Measurements from ENCODE around the gene PDGFA. TPM values are rescaled to one million over a fixed set of nuclear protein-coding genes. Genes with fewer than 3 reads are reported as not detected.
A peak's percentile ranks its signal among the peaks of the same experiment; 100 is the strongest.
"Not testable (repeated sequence)": the region's sequence is repeated elsewhere in the genome, so short reads cannot be mapped to it uniquely, and the experiment has no call there.

PDGFA gene
- total RNA-seq, 1 donor from 2014 or later, result 94.8 TPM

DNA sequence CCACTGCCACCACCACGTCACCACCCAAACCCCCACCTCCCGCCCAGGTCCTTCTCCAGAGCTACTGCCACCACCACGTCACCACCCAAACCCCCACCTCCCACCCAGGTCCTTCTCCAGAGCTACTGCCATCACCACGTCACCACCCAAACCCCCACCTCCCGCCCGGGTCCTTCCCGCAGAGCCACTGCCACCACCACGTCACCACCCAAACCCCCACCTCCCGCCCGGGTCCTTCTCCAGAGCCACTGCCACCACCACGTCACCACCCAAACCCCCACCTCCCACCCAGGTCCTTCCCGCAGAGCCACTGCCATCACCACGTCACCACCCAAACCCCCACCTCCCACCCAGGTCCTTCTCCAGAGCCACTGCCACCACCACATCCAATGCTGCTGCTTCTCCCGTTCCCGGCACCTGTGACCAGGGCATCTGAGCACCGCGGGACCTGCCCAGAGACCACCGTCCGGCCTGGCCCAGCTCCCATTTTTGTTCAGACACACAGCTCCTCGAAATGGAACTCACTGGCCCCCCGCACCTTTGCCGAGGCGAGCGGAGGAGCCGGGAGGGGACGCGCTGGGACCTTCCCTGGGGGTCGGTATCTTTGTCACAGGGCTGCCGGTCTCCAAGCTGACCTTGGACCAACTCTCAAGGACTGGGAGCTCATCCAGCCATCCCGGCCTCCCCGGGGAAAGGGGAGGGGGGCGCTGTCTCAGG lies 32.7 kb upstream of the PDGFA start:
- DNase-seq (ENCODE audit: low read depth in 2 of 2), result not testable (repeated sequence)

DNA sequence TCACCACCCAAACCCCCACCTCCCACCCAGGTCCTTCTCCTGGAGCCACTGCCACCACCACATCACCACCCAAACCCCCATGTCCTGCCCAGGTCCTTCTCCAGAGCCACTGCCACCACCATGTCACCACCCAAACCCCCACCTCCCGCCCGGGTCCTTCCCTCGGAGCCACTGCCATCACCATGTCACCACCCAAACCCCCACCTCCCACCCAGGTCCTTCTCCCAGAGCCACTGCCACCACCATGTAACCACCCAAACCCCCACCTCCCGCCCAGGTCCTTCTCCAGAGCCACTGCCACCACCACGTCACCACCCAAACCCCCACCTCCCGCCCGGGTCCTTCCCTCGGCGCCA lies 31.9 kb upstream of the PDGFA start:
- DNase-seq (ENCODE audit: low read depth in 2 of 2), result not testable (repeated sequence)

DNA sequence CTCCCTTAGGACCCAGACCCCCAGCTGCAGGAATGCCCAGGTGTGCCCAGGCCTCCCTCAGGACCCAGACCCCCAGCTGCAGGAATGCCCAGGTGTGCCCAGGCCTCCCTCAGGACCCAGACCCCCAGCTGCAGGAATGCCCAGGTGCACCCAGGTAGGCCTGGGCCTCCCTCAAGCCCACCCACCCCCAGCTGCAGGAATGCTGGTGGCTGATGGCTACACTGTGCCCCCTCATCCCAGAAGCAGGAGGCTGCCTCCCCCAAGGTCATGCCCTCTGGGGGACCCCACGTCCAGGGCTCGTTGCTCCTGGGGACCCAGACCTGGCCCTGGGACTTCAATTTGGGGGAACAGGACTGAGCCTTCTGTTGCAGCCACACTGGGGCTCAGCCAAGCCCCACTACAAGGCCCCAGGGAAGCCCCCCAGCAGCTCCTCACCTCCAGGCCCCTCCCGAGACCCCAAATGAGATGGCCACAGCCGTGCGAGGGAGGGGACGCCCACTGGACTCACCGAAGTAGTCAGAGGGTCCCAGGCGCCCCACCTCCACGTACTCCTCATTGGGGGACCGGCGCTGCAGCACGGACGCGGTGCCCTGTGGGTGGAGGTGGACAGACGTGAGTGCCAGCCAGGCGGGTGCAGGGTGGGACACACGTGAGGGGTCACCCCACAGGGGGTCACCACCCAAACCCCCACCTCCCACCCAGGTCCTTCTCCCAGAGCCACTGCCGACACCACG lies 31.4 kb upstream of the PDGFA start:
- DNase-seq (ENCODE audit: low read depth in 2 of 2), result no peak

DNA sequence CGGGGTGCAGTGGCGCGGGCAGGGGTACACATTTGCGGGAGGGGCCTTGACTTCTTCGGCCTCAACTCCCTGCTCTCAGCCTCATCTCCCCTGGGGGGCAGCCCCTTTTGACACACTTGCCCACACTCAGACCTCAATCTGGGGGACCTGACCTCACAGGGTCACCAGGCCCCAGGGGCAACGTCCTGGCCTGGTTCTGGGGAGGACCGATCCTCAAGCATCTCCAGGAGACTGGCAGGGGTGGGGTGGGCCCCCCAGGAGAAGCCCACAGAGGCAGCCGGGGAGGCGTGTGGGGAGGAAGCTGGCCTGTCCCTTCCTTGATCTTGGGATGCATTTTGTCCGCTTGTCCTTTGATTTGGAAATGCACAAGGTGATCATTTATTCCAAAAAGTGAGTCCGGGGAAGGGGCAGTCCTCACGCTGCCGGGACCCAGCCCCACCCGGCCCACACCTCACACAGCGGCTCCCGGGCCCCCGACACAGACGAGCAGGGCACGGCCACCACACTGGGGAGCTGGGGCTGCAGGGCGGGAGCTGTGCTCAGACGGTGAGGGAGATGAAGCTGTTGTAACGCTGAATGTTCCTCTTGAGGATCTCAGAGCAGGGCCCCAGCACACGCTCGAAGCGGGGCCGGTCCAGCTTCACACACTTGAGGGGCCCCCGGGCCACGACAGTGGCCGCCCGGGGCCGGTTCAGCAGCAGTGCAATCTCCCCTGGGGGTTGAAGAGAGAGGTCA lies 30.4 kb upstream of the PDGFA start:
- no peak for DNase-seq (ENCODE audit: low read depth in 2 of 2)

DNA sequence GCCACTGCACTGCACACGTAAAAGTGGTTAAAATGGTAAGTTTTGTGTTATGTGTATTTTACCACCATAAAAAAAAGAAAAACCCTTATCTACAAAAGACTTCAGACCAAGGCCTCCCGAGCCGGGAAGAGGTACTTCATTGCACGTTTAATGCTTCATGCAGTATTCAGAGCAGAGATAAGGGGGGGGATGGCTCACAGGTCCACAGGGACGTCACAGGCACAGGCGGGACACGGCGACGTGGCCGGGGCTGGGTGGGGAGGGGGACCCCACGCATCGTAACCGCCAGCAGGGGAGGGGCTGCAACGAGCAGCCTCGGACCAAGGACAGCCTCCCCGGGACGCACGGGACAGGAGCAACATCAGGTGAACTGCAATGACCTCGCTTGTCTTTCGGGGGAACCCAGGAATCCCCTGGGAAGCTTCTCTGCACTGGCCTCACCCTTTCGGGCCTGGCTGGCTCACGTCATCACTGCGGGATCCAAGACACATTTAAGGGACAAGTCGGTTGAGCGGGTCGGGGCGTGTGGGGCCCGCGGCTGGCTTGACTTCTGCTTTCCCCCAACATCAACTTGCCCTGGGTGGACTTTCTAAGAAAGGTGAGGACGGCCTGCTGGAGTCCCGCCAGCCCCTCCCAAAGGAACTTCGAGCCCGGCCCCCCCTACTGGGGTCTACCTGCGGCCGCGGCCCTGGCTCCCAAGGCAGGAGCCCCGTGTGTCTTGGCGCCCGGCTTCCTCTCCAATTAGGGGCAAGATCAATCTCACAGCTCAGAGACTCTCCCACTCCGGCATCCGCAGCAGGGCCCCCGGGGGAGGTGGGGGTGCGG lies 29.6 kb upstream of the PDGFA start:
- DNase-seq (ENCODE audit: low read depth in 2 of 2), result no peak

DNA sequence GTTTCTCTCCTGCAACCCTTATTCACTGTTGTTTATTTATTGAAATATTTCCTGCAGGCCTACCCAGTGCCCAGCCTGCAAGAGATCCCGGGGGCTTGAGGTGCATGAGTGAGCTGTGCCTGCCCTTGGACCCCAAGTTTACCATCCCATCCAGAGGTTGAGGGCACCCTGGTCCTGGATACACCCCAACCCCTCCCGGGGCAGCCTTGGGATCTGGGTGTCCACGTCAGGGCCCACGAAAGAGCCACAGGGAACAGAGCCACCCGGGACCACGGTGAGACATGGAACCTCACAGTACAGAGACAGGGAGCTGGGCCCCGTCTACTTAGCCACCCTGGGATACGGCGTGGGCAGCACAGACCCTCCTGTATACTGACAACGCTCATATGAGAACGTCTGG lies 28.8 kb upstream of the PDGFA start:
- no peak for DNase-seq (ENCODE audit: low read depth in 2 of 2)

DNA sequence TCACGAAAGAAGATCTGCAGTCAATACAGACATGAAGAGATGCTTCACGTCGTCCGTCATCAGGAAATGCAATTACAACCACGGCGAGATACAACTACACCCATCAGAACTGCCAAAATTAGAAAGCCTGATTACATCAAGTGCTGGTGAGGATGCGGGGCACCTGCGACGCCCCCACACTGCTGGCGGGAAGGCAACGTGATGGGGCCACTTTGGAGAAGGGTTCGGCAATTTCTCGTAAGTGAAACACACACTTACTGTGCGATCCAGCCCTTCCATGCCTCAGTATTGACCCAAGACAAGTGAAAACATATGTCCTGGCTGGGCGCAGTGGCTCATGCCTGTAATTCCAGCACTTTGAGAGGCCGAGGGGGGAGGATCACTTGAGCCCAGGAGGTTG lies 25.8 kb upstream of the PDGFA start:
- DNase-seq (ENCODE audit: low read depth in 2 of 2), result no peak

DNA sequence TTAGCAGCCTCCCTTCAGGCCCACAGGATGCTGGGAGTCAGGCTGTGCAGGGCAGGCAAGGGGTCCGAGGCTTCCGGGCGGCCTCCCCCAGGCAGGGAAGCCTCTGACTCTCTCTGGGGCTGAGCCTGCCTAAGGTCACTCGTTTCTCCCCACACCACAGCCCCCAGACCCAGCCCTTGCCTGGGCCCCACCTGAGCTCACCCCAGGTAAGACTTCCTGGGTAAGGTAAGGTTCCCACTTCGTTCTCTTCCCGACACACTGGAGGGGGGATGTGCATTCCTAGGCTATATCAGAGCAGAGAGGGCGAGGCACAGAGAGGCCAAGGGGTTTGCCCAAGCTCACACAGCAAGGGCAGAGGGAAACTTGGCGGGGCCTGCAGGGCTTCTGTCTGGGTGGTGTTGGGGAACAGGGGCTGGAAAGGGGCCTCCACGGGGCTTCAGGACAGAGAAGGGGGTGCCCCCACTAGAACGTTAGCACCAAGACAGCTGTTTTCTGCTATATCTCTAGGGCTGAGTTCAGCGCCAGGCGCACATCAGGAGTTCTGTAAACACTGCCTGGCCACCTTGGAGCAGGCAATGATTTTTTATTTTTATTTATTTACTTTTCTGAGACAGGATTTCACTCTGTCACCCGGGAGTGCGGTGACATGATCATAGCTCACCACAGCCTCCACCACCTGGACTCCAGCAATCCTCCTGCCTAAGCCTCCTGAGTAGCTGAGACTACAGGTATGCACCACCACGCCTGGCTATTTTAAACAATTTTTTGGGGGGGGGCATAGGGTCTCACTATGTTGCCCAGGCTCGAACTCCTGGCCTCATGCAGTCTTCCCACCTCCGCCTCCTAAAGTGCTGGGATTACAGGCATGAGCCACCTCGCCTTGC lies 24.9 kb upstream of the PDGFA start:
- DNase-seq (ENCODE audit: low read depth in 2 of 2), result no peak

DNA sequence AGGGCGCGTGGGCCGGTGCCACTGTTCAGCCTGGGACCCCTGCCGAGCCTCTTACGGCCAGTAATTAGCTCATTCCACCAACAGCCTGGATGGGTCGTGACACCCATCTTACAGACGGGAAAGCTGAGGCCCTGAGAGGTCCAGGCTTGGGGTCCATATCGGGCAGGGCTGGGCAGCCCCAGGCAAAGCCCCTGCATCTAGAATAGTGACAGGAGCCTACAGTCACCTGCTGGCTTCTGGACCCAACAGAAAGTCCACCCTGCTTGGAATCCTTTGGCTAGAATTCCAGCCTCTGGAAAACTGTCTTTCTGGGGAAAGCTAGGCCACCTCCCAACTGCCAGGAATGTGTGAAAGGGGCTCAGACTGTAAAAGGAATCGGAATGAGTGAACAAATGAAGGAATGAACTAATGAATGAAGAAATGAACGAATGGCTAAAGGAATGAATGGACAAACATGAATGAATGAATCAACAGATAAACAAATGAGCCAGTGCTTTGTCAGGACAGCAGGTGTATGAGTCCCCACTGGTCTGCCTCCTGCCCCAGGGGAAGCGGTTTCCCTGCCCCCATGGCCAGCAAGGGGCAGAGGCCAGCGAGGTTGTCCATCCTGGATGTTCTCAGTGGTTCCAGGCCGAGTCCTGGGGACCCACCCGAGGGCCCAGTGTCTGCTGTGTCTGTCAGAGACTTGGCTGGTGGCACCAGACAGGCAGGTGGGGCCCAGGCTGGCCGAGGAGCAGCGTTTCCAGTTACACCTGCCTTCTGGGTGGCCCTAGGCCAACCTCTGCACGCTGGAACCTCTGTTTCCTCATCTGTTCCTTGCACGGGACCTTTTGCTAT lies 24.1 kb upstream of the PDGFA start:
- no peak for DNase-seq (ENCODE audit: low read depth in 2 of 2)

DNA sequence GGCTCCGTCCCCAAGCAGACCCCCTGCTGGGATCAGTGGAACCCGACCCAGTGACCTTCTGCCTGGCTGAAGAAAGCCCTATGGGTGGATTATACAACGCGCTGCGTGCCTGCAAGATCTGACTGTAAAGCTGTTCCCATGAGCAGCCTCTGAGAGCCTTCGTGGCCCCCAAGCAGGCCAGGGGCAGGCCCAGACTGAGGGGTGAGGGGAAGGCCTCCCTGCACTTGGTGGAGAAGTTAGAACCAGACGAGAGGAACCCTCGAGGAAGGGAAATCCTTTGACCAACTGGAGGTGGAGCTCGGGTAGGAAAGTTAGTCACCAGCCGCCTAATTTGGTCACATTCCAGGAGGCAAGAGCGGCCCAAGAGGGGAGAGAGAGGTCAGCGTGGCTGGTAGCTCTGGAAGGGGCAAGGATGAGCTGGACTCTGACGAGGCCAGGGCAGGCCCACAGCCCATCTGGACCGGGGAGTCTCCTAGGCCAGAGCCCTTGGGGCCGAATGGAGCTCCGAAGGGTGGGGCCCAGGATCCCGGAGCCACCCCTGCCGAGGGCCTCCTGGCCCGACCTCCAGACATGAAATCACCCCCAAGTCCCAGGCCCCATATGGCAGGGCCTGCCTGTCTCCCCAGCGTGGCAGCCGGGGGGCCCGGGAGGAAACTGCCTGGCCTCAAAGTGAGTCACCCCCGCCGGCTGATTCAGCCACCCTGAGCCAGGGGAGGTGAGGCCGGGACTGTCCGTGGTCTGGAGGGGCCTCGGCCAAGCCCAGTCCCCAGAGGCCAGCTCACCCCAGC lies 23.3 kb upstream of the PDGFA start:
- peak; percentile 43 to 85 for DNase-seq (ENCODE audit: low read depth in 2 of 2)

DNA sequence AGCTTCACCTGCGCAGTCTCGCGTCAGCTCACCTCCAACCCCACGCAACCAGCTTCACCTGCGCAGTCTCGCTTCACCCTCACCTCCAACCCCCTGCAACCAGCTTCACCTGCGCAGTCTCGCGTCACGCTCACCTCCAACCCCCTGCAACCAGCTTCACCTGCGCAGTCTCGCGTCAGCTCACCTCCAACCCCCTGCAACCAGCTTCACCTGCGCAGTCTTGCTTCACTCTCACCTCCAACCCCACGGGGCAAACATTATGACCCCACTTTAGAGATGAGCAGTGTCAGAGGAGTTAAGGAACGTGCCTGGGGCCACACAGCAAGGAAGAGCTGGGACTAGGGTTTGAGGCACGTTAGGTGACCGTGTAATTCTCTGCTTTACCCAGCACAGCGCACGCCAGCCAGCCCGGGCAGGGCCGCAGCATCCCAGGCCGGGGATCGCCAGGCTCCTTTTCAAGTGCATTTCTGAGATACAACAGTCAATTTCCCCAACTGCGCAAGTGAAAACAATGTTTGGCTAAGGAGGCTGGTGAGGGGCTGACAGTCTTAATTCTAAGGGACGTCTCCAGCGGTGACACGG lies 22.6 kb upstream of the PDGFA start:
- DNase-seq (ENCODE audit: low read depth in 2 of 2), result no peak

DNA sequence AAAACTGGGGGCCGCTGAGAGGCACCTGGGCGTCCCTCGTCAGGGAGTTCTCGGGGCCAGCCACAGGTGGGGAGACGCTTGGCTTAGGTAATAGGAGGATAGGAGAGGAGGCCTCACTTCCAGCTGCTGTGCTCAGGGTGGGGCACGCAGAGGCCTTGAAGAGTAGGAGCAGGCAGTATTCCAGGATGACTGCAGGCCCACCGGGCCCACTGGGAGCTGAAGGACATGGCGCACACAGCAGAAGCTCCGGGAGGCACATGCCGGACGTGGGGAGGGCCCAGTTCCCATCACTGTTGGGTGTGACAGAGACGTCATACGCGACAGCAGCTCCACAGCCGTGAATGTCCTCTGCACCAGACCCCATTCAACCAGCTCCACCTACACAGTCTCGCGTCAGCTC lies 22.0 kb upstream of the PDGFA start:
- no peak for DNase-seq (ENCODE audit: low read depth in 2 of 2)

DNA sequence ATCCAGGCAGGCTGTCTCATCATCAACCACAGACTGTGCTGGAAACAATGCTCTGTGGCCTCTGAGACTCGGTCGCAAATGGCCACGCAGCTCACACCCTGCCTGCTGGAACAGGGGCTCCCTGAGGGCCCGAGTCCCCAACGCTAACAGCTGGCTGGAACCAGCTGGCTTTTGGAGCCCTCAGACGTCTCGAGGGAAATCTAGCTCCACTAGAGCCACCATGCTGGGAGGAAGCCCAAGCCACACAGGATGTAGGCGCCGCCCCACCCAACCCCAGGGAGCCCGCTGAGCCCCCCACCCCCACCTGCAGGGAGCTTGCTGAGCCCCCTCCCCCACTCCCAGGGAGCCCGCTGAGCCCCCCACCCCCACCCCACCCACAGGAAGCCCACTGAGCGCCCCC lies 21.4 kb upstream of the PDGFA start:
- DNase-seq (ENCODE audit: low read depth in 2 of 2), result no peak

DNA sequence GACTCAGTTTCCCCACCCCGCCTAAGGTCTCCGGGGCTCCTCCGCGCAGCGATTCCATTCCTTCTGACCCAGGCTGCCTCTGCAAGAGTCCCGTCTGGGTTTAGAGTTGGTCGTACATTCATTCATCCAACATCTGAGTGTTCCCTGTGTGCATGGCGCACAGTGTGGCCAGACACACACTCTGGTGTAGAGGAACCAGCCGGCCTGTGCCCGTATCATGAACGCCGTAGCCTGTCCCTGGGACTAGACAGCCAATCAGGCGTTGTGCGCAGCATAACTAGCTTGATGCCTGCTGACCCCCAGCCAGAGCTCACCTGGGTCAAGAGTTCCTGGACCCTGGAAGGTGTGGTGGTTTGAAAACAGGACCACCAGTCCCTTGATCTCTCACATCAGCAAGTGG lies 20.9 kb upstream of the PDGFA start:
- no peak for DNase-seq (ENCODE audit: low read depth in 2 of 2)

DNA sequence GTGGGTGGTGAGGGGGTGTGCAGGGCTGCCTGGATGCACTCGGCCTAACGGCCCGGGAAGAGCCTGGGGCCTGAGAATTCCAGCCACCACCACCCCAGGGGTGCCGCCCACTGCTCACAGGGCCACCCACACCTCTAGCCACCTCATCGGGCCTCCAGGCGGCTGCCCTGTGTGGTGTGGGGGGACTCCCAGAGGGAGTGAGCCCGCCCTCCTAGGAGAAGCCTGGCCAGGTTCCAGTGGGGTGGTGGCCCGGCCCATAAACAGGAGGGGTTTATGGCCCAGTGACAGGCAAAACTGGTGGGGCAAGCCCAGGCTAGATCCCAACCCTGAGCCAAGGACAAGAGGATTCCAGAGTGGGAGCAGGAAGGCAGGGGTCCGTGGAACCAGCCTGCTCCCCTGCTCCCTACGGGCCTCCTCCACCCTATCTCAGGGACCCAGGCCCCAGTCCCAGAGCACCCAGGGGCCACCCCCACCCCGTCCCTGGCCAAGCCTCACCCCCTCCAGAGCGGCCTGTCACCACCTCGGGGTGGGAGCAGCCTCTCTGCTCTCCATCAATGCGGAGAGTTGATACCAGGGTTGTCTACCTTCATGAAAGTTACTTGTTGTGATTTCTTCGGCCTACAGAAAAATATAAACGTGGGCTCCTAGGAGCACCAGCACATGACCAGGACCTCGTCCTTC lies 20.2 kb upstream of the PDGFA start:
- DNase-seq (ENCODE audit: low read depth in 2 of 2), result no peak

DNA sequence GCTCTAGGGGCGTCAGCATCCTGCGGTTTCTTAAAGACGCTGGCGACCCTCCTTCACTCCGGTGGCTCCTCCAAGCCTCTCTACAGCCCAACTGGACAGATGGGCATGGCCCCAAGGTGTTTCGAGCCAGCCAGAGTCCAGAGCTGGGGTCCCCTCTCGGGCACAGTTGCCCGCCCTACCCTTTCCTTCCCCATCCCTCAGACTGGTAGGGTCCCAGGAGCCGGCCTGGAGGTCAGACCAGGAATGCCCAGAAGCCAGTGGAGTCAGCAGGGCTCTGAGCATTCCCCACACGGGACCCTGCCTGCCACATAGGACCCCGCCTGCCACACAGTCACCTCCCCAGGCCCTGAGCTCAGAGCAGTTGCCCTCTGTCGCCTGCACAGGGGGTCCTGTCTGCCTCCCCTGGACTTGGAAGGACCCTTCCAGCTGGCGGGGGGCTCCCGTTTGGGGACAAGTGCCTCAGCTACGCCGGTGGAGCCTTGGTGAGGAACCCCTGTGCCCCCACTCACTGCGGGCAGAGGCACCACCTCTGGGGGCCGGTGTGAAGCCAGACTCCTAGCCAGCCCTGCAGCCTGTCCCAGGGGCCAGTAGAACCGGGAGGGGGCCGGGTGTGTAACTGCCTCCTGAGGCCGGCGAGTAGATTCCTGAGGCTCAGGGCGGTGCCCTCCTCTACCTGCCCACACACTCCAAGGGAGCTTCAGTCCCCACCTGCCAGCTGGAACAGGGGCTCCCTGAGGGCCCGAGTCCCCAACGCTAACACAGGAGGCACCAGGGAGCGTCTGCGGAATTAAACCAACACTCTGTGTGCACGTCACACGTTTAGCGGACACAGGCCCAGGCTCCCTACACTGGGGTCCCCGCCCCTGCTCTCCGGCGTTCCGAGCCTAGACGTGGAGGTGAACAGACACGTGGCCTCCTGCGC lies 19.4 kb upstream of the PDGFA start:
- DNase-seq (ENCODE audit: low read depth in 2 of 2), result no peak

All from lung microvascular endothelial cell (primary cell).